Prostate gland (tissue), 2 donors: Measurements from ENCODE around the gene FGF1. TPM values are rescaled to one million over a fixed set of nuclear protein-coding genes. Genes with fewer than 3 reads are reported as not detected.

Source experiments
- DNase-seq: peaks from one replicate; pipeline ENCODE4 v3.0.0-alpha.2; 2019; ENCODE audit warnings: low spot score
- H3K27ac ChIP-seq, 2 donors: fragments of 200-600 bp; sonication (generic); 2 replicates each; pipeline ENCODE4 v1.5.1; 2017 to 2019
- H3K27me3 ChIP-seq: fragments of 200-600 bp; sonication (generic); replicated peaks from 2 replicates; pipeline ENCODE4 v1.5.1; 2019; ENCODE audit not compliant: insufficient read depth
- H3K36me3 ChIP-seq, 2 donors: fragments of 200-600 bp; sonication (generic); 1 replicate in 1 of 2; 2 replicates in 1 of 2; pipeline versions ENCODE4 v1.5.1 to v1.8.1; 2017 to 2019
- H3K4me1 ChIP-seq: fragments of 200-600 bp; sonication (generic); replicated peaks from 2 replicates; pipeline ENCODE4 v1.5.1; 2019
- H3K4me3 ChIP-seq, 2 donors: fragments of 200-600 bp; sonication (generic); 2 replicates each; pipeline ENCODE4 v1.5.1; 2017 to 2019
- H3K9me3 ChIP-seq: fragments of 200-600 bp; sonication (generic); 2 replicates; pipeline ENCODE4 v1.5.1; 2017
- CTCF ChIP-seq, 4 experiments: fragments of 200-600 bp in 2 of 4; fragments of 450-650 bp in 2 of 4; sonication (generic) in 2 of 4; IDR thresholded peaks; 1 replicate in 3 of 4; 2 replicates in 1 of 4; pipeline ENCODE4 v1.5.1; 2016 to 2019; ENCODE audit warnings: antibody characterized with exemption in 4 of 4, mild to moderate bottlenecking in 2 of 4, moderate library complexity in 2 of 4
- POLR2A ChIP-seq: fragments of 450-650 bp; IDR thresholded peaks from one replicate; pipeline ENCODE4 v1.6.1; 2016; ENCODE audit warnings: antibody characterized with exemption, mild to moderate bottlenecking
- POLR2AphosphoS5 ChIP-seq: sonication (generic); formaldehyde crosslinking; IDR thresholded peaks from one replicate; pipeline ENCODE4 v1.6.1; 2017; ENCODE audit warnings: antibody characterized with exemption
- WGBS: methylation state at CpG from one replicate; pipeline ENCODE4 v1.1.5; 2018; 5-methylcytosine and 5-hydroxymethylcytosine counted together
- intact Hi-C: fragments of 100-400 bp; cut with DNase I; formaldehyde crosslinking; loops from one replicate; pipeline ENCODE4 v1.14.2; 2022
- total RNA-seq, 2 donors: library from RNA; depleted of rRNA; stranded (reverse); fragments of >200 nt; gene quantifications; one replicate each; pipeline ENCODE4 v1.1.0, GENCODE V29; 2016

Gene FGF1
- total RNA-seq, 2 donors from 2014 or later: 2.0 to 9.4 TPM

- no peaks in the 10 kb centered on the region for H3K4me1 ChIP-seq
- no peak overlapping the region for H3K27ac ChIP-seq
- H3K4me3 ChIP-seq: no peak overlapping the region
- intact Hi-C loops: no loop called here
- H3K27me3 ChIP-seq: no peaks in the 10 kb centered on the region
- WGBS: 95% methylated on average over 9 of the region's 9 CpGs
- no peak for TF ChIP-seq POLR2A
- TF ChIP-seq CTCF (IDR thresholded peaks at IDR 0.05): no peak
- TF ChIP-seq POLR2AphosphoS5: no peak
- DNase-seq: no peak
- no peaks in the 10 kb centered on the region for H3K9me3 ChIP-seq
- H3K36me3 ChIP-seq: no peaks in the 10 kb centered on the region
These were observed 38.9 kb upstream of the FGF1 start for GRCh38 chr5:142724821-142725220.

- no peaks in the 10 kb centered on the region for H3K36me3 ChIP-seq
- no peak overlapping the region for H3K27ac ChIP-seq
- H3K9me3 ChIP-seq: no peaks in the 10 kb centered on the region
- H3K4me1 ChIP-seq: no peaks in the 10 kb centered on the region
- intact Hi-C loops: no loop called here
- WGBS: 87% methylated on average over 4 of the region's 4 CpGs
- no peak for DNase-seq
- no peak overlapping the region for H3K4me3 ChIP-seq
- TF ChIP-seq CTCF (IDR thresholded peaks at IDR 0.05): no peak
- no peak for TF ChIP-seq POLR2A
- no peak for TF ChIP-seq POLR2AphosphoS5
- no peaks in the 10 kb centered on the region for H3K27me3 ChIP-seq
These were observed 37.0 kb upstream of the FGF1 start for GRCh38 chr5:142722896-142723295.

GRCh38 chr5:142722146-142722545 lies 36.3 kb upstream of the FGF1 start:
- no peak for DNase-seq
- Histone ChIP-seq H3K4me3 (no peak overlapping the region), H3K36me3 (no peaks in the 10 kb centered on the region), H3K9me3 (no peaks in the 10 kb centered on the region), H3K27me3 (no peaks in the 10 kb centered on the region), H3K27ac (no peak overlapping the region), H3K4me1 (no peaks in the 10 kb centered on the region)
- WGBS: 91% methylated on average over 6 of the region's 6 CpGs
- TF ChIP-seq CTCF (IDR thresholded peaks at IDR 0.05) (no peak), POLR2A (no peak), POLR2AphosphoS5 (no peak)
- intact Hi-C loops: no loop called here

GRCh38 chr5:142720641-142721271 lies 34.9 kb upstream of the FGF1 start:
- peak; percentile 76 for DNase-seq
- peak overlapping the region in 1 of 2 donors; percentile 2 for H3K27ac ChIP-seq
- H3K4me1 ChIP-seq: no peaks in the 10 kb centered on the region
- TF ChIP-seq POLR2AphosphoS5 (peak; percentile 58), CTCF (IDR thresholded peaks at IDR 0.05) (peak in 1 of 4 experiments; percentile 17), POLR2A (no peak)
- intact Hi-C loops: no loop called here
- no peak overlapping the region for H3K4me3 ChIP-seq
- 48% methylated on average over 13 of the region's 13 CpGs for WGBS
- no peaks in the 10 kb centered on the region for H3K36me3 ChIP-seq
- no peaks in the 10 kb centered on the region for H3K9me3 ChIP-seq
- H3K27me3 ChIP-seq: no peaks in the 10 kb centered on the region

GRCh38 chr5:142719836-142720370 lies 34.0 kb upstream of the FGF1 start:
- no peak for DNase-seq
- no peaks in the 10 kb centered on the region for H3K4me1 ChIP-seq
- H3K4me3 ChIP-seq: no peak overlapping the region
- no peaks in the 10 kb centered on the region for H3K27me3 ChIP-seq
- 78% methylated on average over 8 of the region's 8 CpGs for WGBS
- intact Hi-C loops: loop anchor here (5.0 kb wide), 2 partner anchors 52 to 147 kb away; partner anchors contain the start of gene ARHGAP26
- H3K27ac ChIP-seq: no peak overlapping the region
- H3K9me3 ChIP-seq: no peaks in the 10 kb centered on the region
- TF ChIP-seq POLR2A (no peak), POLR2AphosphoS5 (no peak), CTCF (IDR thresholded peaks at IDR 0.05) (no peak)
- no peaks in the 10 kb centered on the region for H3K36me3 ChIP-seq
